NOMO-1 treated with dmso at 0.1 percent for 144 hours (cell line): ENCODE data around the gene TRIP4.

Experiments
- DNase-seq: peaks from one replicate; lab custom pipeline; 2025; ENCODE audit not compliant: unreplicated experiment; lab: John Stamatoyannopoulos, UW

TRIP4 gene

DNA sequence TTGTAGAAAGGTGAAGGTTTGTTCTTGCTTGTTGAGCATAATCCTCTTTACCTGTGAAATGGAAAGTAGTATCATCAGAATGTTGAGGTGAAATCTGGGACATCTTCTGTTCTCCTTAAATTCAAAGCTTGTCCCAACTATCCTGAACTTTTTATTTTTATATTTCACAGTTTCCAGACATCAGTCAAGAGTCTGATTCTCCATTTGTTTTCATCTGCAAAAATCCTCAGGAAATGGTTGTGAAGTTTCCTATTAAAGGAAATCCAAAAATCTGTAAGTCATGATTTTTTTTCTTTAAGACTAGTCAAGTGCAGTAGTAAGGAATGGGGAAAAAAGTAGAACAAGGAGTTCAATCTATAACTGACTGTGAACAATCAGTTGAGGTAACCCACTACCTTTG lies 57.2 kb downstream of the TRIP4 start:
- no peak for DNase-seq

DNA sequence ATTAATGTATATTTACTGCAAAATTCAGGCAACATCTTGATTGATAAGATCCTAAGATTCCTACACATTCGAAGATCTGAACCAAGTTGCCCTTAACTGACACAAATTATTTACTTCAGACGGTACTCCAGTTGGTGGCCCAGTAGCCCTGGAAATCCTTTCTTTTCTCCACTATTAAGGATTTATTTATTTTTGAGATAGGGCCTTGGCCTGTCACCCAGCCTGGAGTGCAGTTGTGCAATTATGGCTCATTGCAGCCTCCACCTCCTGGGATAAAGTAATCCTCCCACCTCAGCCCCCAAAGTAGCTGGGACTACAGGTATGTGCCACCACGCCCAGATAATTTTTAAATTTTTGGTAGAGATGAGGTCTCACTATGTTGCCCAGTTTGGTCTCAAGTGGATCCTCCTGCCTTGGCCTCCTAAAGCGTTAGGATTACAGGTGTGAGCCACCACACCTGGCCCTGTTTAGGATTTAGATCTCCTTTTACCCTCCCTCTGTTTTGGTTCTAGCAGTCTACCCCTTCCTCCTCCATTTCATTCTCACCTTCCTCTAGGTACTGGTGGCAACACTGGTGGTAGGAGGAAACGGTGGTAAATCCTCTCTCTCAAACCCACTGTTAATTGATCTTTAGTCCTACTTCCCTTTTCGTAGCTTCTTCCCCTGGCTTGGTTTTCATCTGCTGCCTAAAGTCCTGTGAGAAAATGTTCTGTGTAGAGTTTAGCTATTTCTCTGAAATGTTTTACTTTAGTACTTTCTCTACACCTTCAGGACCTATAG lies 60.1 kb downstream of the TRIP4 start:
- DNase-seq = peak; percentile 67

DNA sequence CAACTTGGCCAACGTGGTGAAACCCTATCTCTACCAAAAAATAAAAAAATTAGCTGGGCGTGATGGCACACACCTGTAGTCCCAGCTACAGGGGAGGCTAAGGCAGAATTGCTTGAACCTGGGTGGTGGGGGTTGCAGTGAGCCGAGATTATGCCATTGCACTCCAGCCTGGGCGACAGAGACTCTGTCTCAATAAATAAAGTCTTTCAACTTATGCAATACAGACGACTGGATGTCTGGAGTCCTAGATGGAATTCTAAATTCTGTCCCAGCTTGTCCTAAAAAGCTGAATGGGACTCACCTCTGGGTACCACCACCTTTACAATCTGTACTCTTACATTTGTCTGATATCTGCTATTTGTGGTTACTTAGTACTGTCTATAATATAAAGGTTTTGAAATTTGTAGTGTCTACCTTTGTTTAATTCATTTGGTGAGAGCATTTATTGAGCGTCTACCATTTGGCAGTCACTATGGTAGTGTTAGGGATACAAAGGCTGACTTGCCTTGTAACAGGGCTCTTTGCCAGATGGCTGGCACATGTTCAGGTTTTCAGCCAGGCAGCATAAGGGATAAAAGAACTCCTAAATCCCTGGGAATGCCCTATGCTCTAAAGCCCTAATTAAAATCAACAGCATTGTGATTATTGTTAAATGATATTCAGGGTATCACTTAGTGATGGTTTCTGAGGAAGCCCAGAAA lies 65.5 kb downstream of the TRIP4 start:
- no peak for DNase-seq

DNA sequence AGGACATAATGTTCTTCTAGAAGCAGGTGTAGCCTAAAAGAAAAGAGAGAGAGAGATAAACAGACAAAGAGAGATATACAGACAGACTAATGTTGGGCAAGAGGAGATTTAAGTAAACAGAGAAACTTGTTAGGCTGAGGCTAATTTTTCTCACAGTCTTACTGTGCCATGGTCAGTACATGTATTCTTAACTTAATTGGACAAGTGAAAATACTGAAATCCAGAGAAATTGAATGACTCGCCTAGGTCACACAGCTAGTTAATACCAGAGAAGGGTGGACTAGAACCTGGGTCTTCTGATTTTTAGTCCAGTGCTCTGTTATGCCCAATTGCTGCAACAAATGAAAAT lies 66.0 kb downstream of the TRIP4 start:
- DNase-seq = no peak

DNA sequence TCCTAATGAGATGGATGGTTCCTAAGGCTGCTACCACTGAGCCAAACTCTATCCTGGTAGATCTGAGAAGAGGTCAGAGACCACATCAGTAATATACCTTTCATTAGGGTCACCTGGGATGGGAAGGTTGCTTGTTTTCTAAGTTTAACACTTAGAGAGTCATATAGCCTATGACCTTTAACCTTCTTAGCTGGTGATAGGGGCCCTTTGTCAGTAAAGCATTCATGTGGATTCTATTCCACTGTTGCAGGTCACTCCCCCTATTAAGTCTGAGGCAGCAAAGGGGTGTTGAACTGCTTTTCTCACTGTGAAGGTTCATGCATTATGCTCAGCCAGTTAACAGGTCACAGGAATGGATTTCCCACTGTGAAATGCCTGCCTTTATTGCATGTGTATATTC lies 66.6 kb downstream of the TRIP4 start:
- no peak for DNase-seq

DNA sequence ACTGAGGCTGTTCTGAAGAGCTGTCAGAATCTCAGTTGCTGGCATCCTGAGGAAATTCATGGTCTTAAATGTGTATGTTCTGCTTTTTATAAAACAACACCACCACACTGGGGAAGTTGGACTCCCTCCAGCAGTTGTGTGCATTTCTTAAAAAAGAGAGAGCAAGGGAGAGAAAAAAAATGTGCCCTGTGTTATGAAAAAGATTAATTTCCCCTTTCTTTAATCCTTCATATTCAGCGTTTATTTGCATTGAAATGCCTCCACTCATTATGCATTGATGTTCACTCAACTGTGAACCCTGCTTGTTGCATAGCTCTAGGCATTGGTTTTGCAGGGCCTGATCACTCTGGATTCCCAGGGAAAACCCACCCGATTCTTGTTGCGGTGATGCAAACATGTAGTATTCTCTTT lies 68.3 kb downstream of the TRIP4 start:
- DNase-seq = peak; percentile 47

DNA sequence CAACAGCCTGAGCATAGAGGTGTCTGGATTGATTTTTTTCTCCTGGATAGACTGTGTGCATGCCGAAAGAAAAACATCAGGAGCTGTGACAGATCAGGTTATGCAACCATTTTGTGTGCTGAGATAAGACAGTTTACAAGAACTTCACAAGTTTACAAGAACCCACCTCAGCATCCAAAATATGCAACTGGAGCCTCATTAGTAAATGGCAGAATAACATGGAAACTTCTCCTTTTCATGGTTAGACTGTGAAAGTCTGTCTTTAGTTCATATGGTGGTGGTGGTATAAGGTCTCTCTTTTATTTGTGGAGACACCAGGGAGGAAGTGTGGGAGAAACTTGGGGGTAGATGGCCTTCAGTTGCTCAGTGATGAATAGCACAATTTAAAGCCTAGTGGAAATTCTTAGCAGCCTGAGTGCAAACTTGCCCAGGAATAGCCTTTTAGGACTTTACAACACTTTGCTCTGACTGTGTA lies 69.0 kb downstream of the TRIP4 start:
- DNase-seq = no peak

DNA sequence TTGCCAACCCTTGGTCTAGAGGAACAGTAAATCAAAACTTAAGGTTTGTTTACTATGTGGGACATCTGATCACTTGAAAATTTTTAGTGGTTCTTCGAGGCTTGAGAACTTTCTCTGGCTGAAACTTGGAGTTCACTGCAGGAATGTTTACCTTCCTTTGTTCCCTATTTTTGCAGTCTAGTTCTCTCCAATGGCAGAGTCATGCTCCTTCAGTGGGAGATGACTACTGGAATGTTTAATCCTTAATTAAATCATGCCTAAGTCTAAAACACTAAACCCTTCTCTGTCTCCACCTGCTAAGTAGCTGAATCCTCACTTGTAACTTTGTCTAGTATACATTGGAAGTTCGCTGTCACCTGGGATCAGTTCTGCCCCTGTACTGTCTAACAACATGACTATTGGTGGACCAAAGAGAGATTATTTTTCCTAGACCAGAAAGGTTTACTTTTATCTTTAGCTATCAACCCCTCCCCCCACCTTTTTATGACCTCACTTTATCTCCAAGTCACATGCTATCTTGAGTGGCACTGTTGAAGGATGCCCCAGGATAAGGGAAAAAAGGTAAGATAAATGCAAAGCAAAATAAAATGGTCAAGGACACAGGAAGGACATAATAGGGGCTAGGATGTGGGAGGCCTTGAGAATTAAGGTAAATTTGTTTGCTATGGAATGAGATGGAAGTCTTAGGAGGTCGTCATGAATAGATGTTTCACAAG lies 71.6 kb downstream of the TRIP4 start:
- no peak for DNase-seq

DNA sequence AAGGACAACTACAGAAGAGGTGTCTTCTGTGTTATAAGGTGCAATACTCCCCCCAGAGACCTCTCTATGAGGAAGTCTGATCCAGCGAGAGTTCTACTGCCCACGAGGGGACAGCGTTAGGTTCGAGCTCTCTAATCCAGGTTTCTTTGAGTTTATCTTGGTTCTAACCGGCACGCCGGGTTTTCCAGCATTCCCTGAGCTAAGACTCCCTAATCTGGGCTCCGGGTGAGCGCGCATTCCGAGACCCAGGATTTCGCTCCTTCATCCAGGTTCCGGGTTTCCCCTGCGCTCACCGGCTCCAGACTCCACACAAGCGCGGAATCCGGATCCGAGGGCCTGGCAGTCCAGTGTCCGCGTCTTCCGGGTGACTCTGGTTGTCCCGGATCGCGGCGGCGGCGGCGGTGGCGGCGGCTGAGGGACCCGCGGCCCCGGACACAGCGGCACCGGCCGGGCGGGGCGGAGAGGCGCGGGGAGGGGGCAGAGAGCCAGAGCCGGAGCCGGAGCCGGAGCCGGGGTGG lies 72.6 kb downstream of the TRIP4 start, which contains the start of gene ZNF609:
TSS of gene ZNF609 (plus strand) at position 373 of the 518 bp plus-strand sequence. CDS start 38,842 bp downstream, outside the sequence.
- peak; percentile 77 for DNase-seq

DNA sequence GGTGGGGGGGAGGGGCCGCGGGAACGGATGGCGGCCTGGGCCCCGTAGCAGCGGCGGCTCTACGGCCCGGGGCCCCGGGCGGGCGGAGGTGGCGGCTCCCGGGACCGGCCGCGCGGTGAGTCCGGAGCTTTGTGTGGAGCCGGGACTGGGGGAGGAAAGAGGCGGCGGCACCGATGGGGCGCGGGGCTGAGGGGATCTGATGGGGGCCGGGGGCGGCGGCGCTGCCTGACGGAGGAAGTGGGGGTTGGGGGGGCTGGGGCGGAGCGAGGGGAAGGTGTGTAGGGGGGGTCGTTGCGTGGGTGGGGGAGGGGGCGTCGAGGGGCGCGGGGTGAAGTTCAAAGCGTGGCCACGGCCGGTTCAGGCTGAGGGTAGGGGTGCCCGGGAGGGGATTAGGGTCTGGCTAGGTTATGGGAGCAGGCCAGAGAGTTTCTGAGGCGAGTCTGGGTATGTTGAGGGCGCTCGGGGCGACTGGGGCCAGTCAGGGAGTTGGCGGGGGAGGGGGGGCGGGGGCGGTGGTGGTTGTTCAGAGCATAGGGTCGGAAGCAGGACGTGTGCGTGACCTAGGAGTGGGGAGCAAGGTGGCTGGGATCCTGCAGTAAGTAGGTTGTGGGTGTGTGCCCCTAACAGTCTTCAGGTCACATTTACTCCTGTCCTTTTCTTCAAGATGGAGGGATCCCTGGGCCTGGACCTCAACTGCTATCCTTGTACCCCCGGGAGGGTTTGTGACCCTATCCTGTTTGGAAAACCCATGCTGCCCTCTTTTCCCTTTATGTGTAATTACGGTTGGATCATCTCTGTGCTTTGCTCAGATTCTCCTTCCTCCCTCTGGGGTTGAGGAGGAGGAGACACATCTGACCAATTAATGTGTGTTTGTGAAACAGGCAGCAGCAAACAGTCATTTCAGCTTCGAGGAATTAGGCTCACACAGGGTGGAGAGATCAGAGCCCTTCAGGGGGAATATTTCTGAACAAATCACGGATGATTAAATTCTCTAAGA lies 73.4 kb downstream of the TRIP4 start:
- peak; percentile 39 for DNase-seq

DNA sequence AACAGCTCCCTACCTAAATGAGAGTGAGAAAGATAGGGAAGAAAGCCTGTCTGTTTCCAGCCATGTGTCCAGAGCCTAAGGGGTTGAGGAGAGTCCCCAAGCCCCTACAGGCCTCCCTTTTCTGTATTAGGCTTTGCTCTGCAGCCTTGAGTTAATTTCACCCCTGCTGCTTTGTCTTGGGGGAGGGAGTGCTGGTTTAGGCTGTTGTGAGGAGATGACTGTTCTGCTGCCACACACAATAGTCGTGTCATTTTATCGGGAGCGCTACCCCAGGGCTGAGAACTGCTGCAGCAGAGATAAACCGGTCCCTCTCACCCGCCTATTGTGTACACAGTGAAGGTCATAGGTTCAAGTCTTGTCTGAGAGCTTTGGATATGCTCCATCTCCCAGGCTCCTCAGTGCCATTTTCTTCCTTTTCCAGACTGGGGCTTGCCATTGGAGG lies 74.1 kb downstream of the TRIP4 start:
- no peak for DNase-seq

DNA sequence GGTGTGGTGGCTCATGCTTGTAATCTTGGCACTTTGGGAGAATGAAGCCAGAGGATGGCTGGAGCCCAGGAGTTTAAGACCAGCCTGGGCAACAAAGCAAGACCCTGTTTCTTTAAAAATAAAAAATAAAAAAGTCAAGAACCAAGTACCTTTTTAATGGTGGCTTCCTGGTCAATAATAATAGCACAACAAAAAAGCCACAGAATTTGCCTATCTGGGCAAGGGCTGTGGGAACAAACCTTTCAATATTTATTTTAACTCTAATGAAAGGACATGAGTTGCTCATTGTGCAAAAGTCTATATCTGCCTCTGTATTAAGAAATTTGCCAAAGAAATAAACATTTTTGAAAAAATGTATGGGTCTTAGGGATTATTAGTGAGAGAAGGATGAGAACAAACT lies 74.9 kb downstream of the TRIP4 start:
- DNase-seq = no peak

DNA sequence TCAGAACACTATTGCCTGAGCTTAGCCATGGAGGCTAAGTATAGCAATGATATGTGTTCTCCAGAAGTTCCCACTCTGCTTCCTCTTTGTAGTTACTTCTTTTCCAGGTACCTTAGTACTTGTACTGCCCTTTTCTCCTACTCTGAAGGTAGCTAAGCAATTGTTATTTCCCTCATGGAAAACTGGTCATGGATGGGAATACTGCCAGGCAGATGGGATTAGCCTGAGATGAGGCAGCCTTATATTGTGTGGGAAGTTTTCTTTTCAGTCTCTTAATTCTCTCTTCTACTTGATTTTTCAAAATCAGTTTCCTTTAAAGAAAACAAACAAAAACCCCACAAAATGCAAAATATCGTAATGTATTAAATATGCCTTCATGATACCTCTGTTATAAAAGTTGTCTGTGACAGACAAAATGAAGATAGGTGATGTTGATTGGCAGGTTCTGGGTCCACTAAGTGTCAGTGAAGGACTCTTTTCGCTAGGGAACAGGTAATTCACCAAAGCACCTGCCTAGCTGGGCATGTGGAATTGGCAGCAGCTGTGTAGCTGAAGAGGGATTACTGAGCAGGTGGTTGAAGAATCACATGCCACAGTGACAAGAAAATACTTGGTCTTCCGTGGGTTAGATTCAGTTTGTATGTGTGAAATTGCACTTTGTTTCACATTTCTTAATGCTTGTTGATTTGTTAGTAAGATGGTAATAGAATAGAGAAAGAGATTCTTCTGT lies 76.8 kb downstream of the TRIP4 start:
- DNase-seq = no peak

DNA sequence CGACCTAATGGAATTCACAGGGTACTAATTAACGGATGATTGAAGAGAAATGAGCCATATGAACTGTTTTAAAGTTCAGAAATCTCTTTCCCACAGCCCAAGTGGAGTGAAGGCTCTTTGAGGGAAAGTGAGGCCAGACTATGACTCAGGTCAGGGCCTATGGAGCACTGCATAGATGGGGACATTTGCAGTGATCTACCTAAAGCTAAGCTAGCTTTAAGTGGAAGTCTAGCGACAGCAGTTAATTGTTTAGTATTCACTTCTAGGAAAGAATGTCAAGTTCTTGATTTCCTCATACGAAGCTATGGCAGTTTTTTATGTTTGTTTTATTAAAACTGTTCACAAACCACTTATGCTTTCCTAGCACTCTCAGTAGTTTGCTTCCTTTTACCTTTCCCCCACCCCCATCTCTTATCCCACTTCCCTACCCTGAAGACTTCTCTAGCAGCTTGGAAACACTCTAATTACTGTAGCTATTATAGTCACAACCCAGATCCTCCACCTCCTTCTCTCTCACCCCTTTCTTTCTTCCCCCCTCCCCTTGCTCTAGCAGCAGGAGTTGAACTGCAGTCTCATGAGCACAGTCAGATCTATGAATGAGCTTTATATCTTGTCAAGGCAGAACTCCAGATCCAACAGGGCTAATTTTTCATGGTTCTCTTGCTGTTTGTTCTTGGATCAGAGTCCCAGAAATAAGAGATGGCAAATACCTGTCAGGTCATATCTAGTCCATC lies 78.9 kb downstream of the TRIP4 start:
- no peak for DNase-seq

DNA sequence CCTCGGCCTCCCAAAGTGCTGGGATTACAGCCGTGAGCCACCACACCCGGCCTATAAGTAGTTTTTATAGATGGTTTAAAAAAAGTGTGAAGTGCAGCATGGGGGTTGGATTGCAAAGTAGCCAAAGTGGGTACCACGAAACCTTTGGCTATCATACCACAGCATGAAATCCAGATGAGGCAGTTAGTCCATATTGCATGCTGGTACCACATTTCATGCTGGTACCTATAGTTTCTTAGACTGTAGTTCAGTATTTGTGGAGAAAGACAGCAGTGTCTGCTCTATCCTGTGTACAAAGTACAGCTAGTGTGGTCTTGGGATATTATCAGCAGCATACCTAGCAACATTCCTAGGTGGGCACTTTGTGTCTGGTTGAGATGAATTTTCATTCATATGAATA lies 84.5 kb downstream of the TRIP4 start:
- DNase-seq = no peak

DNA sequence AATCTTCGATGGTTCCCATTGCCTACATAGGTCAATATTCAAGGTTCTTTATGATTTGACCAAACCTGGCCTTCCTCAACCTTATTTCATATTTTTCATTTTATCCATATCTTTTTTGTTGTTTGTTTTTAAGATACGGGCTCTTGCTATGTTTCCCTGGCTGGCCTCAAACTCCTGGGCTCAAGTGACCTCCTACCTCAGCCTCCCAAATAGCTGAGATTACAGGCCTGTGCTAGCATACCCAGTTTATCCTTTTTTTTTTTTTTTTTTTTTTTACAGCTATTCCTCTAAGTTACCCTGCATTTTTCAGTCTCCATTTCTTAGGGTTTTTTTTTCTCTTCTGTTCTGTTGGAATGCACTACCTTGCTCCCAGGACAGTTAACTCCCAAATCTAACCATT lies 87.2 kb downstream of the TRIP4 start:
- DNase-seq = no peak

DNA sequence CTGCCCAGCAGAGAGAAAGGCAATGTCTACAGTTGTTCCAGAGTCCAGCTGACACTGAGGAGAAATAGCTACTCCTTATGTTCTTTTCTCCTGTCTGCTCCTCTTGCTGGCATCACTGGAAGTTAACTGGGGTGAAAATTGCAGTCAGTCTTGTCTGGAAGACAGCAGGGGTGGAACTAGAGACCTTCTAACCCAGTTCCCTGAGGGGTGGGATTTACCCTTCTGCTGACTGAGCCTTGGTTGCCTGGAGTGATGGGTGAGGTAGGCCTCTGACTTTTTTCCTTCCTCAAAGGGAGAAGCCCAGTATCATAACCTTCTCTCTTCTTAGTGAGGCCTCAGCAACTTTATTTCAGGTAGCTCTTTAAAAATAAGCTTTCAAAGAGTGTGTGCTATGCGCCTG lies 88.9 kb downstream of the TRIP4 start:
- DNase-seq = no peak

DNA sequence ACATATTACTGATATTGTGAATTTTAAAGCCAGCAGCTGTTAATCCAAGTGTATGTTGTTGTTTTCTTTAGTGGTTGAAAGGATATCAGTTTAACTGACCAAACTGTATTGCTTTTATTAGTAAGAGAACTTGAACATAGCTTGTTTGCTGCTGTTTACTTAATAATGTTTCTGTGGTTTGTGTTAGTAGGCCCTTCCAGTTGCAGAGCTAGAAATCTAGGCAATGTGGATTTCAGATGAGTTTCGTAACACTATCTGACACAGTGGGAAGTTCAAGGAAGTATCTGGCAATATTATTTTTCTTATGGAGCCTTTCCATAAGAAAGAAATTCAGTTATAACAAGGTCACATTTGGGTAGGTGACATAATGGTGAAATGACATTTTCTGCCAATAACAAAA lies 91.2 kb downstream of the TRIP4 start:
- DNase-seq = no peak

DNA sequence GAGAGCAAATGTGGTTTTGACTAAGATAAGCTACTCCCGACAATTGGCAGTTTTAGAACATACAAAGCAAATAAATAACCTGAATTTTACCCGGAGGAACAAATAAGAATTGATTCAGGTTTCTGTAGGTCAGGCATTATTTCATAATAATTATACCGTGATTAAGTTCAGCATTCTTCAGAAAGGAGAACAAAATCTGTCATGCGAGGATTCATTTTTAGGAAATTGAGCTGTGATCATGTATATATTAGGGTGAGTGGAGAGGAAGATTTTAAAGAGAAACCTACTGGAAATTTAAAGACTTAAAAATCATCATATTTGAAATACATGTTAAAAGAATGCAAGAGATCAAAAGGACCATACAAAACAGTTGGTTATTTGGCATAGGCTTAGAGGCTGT lies 93.3 kb downstream of the TRIP4 start:
- DNase-seq = no peak
